8988T (cell line): Measurements from ENCODE around the gene ALAS1.
A peak's percentile ranks its signal among the peaks of the same experiment; 100 is the strongest.

Experiments used
- DNase-seq: peaks from one replicate; pipeline ENCODE4 v3.0.0; 2011

ALAS1 gene

DNA sequence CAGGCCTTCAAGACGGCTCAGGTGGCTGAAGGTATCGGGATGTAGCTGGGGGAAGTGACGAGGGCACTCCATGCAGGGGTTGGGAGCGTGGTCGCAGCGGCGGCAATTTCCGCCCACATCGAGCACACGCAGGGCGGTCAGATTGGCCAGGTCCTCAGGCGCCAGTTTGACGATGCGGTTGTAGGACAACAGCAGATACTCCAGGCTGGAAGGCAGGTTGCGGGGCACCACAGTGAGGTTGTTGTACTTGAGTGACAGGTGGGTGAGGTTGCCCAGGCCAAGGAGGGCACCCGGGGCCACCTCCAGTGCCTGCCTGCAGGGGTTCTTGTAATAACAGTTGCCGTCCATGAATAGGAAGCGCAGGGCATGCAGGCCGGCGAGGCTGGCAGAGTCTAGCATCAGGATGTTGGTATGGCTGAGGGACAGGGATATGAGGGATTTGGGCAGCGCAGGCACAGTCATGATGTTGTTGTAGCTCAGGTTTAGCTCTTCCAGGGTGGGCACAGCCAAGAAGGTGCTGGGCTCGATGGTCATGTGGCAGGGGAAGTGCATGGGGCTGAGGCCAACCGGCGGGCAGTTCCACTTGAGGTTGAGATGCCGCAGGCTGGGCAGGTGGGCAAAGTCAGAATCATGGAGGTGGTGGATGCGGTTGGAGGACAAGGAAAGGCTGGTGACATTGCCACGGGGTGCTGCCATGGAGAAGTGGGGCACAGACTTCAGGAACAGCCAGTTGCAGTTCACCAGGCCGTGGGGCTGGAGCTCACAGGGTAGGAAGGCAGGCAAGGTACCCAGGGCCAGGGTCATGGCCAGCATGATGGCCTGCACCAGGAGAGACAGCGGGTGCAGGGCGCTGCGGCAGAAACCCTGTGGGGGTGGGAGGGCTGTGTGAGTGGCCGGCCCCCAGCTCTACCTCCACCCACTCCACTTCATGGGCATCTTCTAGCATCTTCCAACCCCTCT lies 25.8 kb downstream of the ALAS1 start:
- no peak for DNase-seq

DNA sequence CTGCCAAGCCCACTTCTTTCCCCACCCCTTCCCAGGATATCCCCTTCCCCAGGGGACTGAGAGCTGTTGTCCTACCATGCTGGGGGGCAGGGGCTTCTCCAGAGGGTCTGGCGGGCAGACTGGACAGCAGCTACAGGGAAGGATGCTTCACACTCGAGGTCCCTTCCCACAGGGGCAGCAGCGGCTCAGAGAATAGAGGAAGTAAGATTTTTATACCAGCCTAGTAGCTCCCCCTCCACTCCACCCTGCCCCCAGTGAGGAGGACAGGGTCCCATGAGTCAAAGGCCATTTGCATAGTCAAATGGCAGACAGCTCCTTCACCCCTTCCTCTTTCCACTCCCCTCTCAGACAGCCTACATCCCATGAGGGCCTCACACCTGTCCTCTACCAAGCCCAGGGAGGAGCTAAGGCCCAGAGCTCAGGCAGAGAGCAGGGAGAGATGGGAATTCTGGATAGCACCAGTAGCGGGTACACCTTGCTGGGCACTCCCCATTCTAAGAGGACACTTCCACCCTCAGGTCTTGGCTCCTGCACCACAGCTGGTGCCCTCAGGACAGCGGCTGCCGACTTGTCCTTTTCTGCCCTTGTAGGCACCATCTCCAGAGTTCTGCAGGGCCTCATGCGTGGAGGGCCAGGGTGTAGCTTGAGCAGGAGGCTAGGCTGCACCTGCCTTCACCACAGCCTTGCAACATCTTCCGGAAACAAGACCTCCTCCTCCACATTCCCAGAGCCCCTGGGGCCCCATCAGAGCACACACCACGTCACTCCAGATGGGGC lies 27.7 kb downstream of the ALAS1 start, which contains the start of gene TLR9:
TLR9 (minus strand) TSS at position 194 of the 777 bp plus-strand sequence; CDS start at position 78, 116 bp downstream.
- DNase-seq, result no peak

DNA sequence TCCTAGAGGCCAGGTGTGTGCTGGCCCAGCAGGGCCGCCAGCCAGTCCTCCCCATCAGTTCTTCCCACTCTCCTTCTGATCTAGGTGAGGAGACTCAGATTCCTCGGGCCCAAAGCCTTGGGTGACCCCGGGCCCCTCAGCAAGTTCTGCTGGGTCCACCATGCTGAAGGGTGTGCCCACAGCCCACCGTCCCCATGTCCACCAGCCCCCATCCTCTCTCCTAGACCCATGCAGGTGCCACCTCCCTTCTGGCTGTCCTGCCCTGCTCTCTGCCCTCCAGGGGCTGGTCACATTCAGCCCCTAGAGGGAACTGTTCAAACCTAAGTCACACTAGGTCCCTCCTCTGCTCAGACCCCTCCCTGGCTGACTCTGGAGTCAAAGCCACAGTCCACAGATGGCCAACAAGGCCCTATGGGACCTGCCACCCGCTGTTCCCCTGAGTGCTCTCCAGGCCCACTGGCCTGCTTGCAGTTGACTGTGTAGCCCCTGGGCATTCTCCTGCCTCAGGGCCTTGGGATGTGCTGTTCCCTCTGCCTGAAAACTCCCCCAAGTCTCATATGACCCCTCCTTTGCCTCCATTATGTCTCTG lies 28.4 kb downstream of the ALAS1 start:
- no peak for DNase-seq

DNA sequence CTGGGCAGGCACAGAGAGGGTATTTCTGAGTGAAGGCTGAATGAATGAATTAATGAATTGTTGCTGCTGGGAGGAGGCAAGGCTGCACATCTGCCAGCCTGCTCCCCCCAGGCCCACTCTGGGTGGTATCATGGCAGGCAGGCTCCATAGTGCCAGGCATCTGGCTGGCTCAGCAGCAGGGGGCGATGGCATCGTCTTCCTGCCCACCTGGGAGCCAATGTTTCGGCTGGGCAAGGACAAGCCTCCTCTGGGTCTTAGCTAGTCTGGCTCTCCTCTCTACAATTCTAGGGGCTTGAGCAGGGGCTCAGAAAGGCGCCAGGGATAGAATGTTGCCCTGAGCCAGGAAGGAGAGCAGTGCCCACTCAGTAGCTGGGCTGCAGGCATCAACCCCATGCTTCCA lies 29.2 kb downstream of the ALAS1 start:
- DNase-seq, result no peak

DNA sequence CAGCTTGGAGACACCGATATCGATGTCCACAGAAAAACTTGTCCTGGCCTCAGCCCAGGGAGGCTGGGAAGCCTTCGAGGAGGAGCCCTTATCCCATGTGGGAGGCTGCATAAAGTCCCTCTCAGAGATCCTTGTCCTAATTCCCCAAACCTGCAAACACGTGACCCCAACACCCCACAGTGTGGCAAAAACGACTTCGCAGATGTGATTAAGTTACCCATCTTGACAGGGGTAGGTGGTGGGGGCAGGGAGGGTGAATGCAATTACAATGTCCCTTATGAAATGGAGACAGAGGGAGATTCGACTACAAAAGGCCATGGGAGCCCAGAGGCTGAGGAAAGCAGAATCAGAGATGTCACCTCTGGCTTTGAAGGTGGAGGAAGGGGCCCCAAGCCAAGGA lies 29.8 kb downstream of the ALAS1 start:
- no peak for DNase-seq

DNA sequence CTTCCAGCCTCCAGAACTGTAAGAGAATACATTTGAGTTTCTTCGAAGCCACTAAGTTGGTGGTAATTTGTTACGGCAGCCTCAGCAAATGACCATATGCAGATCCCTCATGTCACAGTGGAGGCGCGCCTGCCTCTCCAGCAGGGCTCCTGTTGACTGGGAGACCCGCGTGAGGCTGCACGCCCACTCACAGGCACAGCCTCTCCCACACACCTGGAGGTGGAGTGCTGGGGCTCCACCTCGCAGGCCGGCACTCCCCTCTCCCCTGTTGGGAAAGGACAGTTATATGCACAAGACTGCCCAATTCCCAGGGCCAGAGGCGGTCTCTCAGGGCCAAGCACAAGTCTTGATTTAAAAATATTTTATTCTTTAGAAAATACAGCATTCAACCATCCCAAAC lies 30.3 kb downstream of the ALAS1 start:
- DNase-seq, result no peak

DNA sequence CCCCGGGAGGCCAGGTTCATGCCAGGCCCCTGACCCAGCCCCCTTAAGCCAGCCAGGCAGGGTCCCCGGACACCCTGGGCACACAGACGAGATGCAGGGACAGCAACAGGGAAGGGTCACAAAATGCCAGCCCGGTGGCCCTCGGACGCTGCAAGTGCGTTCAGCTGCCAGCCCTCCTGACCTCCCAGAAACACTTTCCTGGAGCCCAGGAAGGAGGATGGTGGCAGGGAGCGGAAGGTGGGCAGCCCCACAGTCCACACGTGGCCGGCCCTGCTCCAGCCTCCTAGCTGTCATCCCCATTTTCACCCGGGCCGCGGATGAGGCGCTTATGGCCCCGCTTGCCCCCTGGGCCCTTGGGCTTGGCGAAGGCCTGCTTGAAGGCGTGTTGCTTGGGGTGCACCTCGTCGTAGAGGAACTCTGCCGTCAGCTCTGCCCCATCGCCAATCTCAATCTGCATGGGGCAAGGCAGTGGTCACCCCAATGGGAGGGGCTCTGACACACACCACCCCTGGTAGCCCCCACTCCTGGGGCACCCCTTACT lies 30.9 kb downstream of the ALAS1 start:
- DNase-seq, result no peak

DNA sequence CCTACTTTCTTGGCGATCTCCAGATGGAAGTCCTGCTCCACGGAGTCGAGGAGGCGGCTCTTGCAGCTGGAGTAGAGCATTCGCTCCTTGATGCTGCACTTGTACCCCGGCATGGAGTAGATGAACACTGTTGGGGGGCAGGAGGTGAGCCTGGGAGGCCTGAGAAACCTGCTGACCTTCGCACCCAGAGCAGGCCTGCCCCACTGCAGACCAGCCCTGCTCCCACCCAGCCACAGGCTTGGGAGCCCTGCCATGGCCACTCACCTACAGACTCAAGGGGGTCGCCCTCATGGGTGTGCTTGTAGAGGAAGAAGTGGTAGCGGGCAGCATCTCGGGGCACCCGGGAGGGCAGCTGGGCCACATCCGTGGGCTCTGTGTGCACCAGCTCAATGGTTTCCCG lies 31.7 kb downstream of the ALAS1 start:
- DNase-seq, result no peak

DNA sequence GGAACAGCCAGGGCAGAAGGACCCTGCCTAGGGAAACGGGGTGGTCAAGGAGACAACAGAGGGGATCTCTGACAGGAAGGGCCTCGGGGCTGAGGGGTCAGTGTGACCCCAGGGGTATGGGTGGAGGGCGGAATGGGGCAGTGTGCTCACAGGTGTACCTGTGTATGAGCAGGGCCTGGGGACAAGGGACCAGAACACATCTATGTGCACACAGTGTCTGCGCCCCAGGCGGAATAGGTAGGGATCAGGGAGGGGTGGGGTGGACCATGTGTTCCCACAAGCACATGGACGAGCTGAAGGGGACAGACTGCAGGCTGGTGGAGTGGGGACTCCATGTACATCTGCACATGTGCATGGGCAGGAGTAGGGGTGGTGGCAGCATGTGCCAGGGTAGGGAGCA lies 32.5 kb downstream of the ALAS1 start:
- DNase-seq, result no peak

DNA sequence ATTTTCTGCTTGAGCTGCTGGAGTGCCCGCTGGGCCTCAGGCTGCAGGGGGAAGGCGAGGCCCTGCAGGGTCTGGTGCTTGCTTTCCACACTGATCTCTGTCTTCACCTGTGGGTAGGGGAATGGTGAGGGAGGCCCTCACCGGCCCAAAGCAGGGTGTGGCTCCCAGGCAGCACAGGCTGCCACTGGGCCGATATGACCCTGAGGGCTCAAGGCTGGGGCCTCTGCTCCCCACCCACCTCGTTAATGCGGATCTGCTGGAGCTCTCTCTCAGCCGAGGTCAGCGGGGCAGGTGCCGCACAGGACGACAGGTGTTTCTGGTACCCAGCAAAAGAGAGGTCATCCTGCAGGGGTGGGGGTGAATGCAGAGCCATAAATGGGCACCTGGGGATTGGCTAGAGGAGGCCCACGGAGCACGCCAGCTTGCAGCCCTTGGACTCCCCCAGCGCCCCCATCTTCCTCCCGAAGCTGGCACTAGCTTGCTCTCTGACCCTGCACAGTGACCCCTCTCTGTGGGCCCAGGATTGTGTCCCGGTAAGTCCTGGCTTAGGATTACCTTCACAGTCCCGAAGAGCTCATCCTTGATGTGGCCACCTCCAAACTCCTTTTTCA lies 33.0 kb downstream of the ALAS1 start:
- no peak for DNase-seq

DNA sequence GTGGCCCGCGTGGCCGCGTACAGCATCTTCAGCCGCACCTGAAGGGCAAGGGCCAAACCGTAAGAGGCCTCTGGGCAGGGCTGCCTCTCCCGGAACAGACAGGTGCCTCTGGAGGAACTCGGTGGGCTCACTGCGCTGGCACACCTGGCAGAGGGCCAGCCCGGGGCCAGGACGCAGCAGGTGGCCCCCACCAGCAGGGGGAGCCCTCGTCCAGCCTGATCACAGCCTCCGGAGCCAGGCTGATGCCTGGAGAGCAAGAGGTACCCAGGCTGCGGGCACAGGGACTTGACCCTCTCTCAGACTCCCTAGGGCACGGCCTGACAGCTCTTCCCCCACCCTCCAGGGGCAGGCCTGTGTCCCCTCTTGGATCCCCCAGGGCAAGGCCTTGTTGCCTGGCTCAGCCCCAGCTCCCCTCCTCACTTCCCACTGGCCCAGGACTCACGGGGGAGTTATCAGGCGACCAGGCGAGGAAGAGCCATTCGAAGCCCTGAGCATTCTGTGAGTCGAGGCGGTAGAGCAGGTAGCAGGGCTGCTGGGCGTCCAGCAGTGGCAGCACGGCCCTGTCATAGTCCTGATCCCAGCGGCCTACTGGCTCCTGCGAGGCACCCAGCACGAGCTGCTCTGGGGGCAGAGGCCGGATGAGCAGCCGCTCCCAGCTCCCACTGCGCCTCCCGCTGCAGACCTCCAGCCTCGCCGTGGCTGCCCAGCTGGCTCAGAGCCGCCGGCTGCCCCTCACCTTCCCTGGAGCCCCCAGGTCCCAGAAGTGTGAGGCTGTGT lies 33.7 kb downstream of the ALAS1 start:
- DNase-seq, result peak; percentile 76

DNA sequence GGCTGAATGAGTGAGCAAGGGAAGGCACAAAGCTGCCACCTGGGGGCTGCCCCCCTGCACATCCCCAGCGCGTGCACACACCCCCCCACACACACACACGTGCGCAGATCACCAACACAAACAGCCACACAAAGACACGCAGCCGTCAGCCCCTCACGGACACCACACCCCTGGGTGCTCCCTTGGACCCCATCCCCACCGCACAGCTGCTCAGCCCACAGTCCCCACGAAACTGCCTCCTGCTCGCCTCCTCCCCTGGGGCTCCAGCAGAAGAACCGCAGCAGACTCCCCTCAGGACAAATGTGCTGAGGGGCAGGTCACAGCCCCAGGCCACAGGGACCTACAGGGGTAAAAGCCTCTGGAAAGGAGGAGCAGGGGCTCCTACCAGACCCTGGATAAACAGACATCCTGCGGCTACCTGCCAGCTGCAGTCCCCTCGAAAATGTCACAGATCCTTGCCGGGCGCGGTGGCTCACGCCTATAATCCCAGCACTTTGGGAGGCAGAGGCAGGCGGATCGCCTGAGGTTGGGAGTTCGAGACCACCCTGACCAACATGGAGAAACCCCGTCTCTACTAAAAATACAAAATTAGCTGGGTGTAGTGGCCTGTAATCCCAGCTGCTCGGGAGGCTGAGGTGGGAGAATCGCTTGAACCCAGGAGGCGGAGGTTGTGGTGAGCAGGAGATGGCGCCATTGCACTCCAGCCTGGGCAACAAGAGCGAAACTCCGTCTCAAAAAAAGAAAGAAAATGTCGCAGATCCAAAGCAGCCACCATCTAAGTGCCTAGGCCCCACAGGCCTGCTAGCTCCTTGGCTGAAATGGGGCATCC lies 34.5 kb downstream of the ALAS1 start:
- DNase-seq, result no peak

DNA sequence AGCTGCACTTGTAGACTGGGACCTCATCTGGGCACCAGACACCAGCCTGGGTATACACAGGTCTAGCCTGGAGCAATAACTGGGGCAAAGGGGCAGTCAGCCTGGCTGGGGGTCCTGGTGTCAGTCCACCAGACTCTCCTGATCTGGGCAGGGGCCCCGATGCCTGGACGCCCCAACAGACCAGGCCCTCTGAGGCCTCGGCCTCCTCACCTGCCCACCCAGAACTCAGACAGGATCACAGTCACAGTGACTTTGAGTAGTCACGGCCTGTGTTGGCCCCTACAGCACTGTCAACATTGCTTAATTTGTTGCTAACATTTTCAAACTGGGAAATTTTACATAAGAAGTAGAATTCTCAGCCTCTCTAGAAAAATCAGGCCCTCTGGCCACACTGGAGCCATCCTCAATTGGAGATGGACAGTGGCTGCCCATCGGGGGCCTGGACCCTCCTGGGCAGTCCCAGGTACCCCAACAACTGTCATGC lies 35.2 kb downstream of the ALAS1 start:
- no peak for DNase-seq

DNA sequence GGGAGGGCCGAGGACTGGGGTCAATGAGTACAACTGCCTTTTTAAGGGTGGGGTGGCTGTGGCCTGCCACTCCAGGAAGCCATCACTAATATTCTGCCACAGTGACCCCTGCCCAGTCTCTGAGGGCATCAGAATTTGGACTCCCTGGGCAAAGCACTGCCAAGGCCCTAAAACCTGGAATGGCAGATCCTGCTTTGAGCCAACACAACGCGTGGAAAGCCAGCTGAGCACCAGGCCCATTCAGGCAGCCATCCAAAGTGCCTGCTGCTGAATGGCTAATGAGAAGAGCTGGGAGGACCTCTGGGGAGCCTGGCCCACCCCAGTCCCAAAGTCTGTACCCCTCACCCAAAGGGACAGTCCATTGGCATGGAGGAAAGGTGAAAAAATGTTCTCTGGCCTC lies 36.0 kb downstream of the ALAS1 start:
- no peak for DNase-seq

DNA sequence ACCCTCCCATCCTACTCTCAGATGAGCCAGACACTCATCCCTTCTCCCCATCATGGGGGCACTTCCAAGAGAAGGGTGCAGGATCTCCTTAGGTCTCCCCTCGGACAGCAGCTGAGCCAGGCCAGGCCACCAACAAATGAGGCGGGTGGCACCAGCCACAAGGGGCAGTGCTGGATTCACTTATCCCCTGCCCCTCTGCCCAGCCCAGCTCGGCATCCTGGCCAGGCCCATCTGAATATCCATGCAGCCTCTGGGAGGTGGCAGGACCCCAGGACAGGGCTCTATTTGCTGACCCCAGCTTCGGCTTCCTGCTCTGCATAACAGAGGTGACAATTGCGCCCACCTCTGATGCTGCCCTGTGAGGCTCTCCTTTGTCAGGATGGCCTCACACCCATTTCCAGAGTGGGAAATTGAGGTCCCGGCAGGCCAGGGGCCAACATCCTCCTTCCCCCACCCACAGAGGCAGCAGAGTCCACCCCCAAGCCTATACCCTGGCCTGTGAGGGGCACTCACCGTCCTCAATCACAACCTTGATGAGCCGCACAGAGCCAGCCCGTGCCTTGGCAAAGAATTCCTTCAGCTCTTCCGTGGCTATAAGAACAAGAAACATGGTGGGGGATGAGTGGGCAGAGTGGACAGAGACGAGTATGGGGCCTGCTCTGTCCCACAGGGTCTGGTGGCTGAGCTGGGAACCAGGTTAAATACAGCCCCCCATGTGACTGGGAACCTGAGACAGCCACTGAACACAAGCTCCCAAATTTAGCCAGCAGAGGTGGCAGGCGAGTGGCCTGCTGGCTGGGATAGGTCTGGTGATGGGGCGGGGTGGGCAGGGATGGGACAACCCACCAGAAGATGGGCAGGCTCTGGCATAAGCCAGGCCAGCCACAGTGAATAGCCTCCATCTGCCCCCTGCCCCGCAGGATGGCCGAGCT lies 36.8 kb downstream of the ALAS1 start:
- no peak for DNase-seq

DNA sequence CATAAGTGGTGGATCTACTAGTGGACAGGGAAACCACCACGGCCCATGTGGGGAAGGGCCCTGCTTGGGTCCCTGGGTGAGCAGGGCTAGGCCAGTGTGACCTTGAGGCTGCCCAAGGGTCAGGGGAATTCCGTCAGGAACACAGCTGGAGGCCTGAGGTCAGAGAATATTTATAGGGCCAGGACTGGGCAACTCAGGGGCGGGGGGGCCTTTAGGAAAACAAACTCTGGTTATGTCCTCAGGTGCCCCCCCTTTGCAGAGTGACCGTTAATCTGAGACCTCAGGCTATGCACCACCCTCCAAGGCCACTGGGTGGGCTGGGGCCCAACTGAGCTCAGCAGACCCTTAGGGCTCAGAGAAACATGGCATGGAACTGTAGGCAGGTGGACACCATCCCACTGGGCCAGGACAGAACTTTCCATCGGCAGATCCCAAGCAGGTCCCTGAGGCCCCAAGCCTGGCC lies 38.5 kb downstream of the ALAS1 start:
- no peak for DNase-seq

DNA sequence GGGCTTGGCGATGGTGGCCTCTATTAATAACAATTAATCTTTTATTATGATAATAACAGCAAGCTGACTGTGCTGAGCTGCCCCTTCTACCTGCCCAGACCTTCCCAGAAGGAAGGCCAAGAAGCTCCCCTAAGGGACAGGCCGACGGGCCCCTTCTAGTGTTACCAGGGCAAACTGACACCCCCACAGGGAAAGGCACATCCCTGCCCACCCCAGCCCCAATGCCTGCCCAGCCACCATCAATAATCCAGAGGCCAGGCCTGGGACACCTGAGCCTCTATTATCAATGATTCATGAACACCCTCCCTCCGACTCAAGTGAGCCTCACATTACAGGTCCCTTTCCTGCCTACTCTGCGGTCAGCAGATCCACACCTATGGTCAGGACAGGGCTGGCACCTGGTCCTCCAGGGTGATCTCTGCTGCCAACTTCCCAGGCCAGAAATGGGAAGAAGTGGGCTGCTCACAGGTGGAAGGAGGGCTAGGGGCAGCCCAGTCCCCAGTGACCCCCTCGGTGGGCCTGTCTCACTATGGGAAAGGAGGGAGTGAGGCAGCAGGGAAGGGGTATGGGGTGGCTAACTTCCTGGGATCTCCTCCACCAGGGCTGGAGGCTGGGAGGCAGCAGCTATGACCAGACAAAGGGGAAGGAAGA lies 39.2 kb downstream of the ALAS1 start:
- DNase-seq, result no peak

DNA sequence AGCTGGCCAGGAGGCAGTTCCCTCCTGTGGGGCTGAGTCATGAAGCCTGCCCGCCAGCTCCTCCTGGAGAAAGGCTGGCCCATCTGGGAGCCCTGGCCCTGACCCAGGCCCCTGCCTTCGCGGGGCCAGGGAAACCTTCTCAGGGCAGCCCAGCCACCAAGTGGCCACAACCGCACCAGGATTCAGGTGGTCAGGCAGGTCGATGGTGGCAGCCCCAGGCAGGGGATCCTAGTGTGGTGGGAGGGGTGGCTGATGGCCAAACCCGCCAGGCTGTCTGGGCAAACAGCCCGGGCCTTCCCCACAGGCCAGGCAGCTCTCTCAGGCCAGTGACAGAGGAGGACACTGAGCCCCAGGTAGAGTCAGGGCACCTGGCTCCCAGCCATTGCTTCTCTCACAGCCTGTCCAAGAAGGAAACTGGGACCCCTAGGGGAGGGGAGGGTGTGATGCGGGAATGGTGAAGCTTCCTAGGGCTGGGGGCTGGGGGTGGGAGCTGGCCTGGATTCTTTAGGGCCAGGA lies 39.8 kb downstream of the ALAS1 start:
- DNase-seq, result peak; percentile 99
